GM18873 (cell line): ENCODE measurements around the gene SLITRK3.
A peak's percentile ranks its signal among the peaks of the same experiment; 100 is the strongest.
"Not testable (repeated sequence)": the region's sequence is repeated elsewhere in the genome, so short reads cannot be mapped to it uniquely, and the experiment has no call there.

Experiments
- ATAC-seq: cut with Tn5 transposase; IDR thresholded peaks from one replicate; pipeline ENCODE4 v1.9.1; 2021; ENCODE audit warnings: mild to moderate bottlenecking, moderate library complexity, moderate number of reproducible peaks; ENCODE audit not compliant: unreplicated experiment, low FRiP score

Gene SLITRK3

GRCh38 chr3:165193366-165194254 is 2.6 kb downstream of the SLITRK3 start:
- ATAC-seq, result no peak

- ATAC-seq, result no peak
Observed at GRCh38 chr3:165192610-165193192, 3.5 kb downstream of the SLITRK3 start.

GRCh38 chr3:165191491-165191890 is 4.7 kb downstream of the SLITRK3 start:
- ATAC-seq, result no peak

GRCh38 chr3:165188452-165188851 is 7.7 kb downstream of the SLITRK3 start:
- no peak for ATAC-seq

- ATAC-seq, result peak; percentile 93
Observed at GRCh38 chr3:165185707-165186327, 10.4 kb downstream of the SLITRK3 start.

GRCh38 chr3:165181556-165181955 is 14.6 kb downstream of the SLITRK3 start:
- ATAC-seq, result no peak

- no peak for ATAC-seq
Observed at GRCh38 chr3:165170236-165170635, 25.9 kb downstream of the SLITRK3 start.

GRCh38 chr3:165169368-165169767 is 26.8 kb downstream of the SLITRK3 start:
- ATAC-seq, result no peak

- ATAC-seq, result no peak
Observed at GRCh38 chr3:165162883-165163282, 33.3 kb downstream of the SLITRK3 start.

GRCh38 chr3:165159760-165160421 is 36.3 kb downstream of the SLITRK3 start:
- ATAC-seq, result no peak

- ATAC-seq, result no peak
Observed at GRCh38 chr3:165158011-165158410, 38.2 kb downstream of the SLITRK3 start.

GRCh38 chr3:165156757-165157420 is 39.3 kb downstream of the SLITRK3 start:
- no peak for ATAC-seq

GRCh38 chr3:165148876-165149441 is 47.2 kb downstream of the SLITRK3 start:
- ATAC-seq, result no peak

- ATAC-seq, result no peak
Observed at GRCh38 chr3:165144271-165144670, 51.9 kb downstream of the SLITRK3 start.

GRCh38 chr3:165139918-165140317 is 56.3 kb downstream of the SLITRK3 start:
- not testable (repeated sequence) for ATAC-seq
